PC-3 (cell line): Measurements from ENCODE around the gene TMEM221. TPM values are rescaled to one million over a fixed set of nuclear protein-coding genes. Genes with fewer than 3 reads are reported as not detected.

Experiments
- ATAC-seq: fragments of 200-7000 bp; cut with Tn5 transposase; 2 replicates; pipeline ENCODE4 v1.9.1; 2020; ENCODE audit warnings: mild to moderate bottlenecking, moderate library complexity
- BruUV-seq: library from RNA; stranded (reverse); fragments of 400-500 nt; replicated peaks from 2 replicates; lab custom pipeline; 2021; lab: Mats Ljungman, UMichigan
- CTCF ChIA-PET: fragments of 300-600 bp; sonication (Branson Sonifier 250); formaldehyde crosslinking; loops from one replicate; lab custom pipeline; 2022; ENCODE audit warnings: antibody characterized with exemption; lab: Charles Lee
- POLR2A ChIA-PET: fragments of 300-600 bp; sonication (Branson Sonifier 250); formaldehyde crosslinking; loops from one replicate; lab custom pipeline; 2022; ENCODE audit warnings: antibody characterized with exemption; ENCODE audit not compliant: unreplicated experiment; lab: Charles Lee
- DNase-seq: peaks from one replicate; pipeline ENCODE4 v3.0.0-alpha.2; 2015
- H2AFZ ChIP-seq: fragments of 300-600 bp; sonication (generic); 2 replicates; pipeline ENCODE4 v1.6.0; 2016; ENCODE audit warnings: antibody characterized with exemption, low read length
- H3F3A ChIP-seq: fragments of 300-600 bp; sonication (generic); one replicate; pipeline ENCODE4 v1.6.0; 2017; ENCODE audit warnings: antibody characterized with exemption, low read length, control low read depth, mild to moderate bottlenecking; ENCODE audit not compliant: unreplicated experiment
- H3K27ac ChIP-seq: fragments of 300-600 bp; sonication (generic); 2 replicates; pipeline ENCODE4 v1.5.1; 2016; ENCODE audit warnings: mild to moderate bottlenecking, low read length
- H3K27me3 ChIP-seq: fragments of 300-600 bp; sonication (generic); 2 replicates; pipeline ENCODE4 v1.6.1; 2016; ENCODE audit warnings: low read length, mixed read lengths
- H3K36me3 ChIP-seq: fragments of 300-600 bp; sonication (generic); 2 replicates; pipeline ENCODE4 v1.6.1; 2016; ENCODE audit warnings: low read depth, mixed run types, low read length, mixed read lengths
- H3K4me1 ChIP-seq: fragments of 300-600 bp; sonication (generic); 2 replicates; pipeline ENCODE4 v1.5.1; 2016; ENCODE audit warnings: low read length; ENCODE audit not compliant: insufficient read depth
- H3K4me2 ChIP-seq: fragments of 300-600 bp; sonication (generic); 2 replicates; pipeline ENCODE4 v1.6.0; 2016; ENCODE audit warnings: low read length
- H3K4me3 ChIP-seq: fragments of 300-600 bp; sonication (generic); 2 replicates; pipeline ENCODE4 v1.5.1; 2016; ENCODE audit warnings: mild to moderate bottlenecking, low read length, mixed read lengths
- H3K79me2 ChIP-seq: fragments of 300-600 bp; sonication (generic); 2 replicates; pipeline ENCODE4 v1.6.1; 2017; ENCODE audit warnings: low read length, mixed read lengths
- H3K9ac ChIP-seq: fragments of 300-600 bp; sonication (generic); 2 replicates; pipeline ENCODE4 v1.6.0; 2016; ENCODE audit warnings: mild to moderate bottlenecking, low read length
- H3K9me2 ChIP-seq: fragments of 300-600 bp; sonication (generic); replicated peaks from 2 replicates; pipeline ENCODE4 v1.6.1; 2016; ENCODE audit warnings: mixed run types, low read length, mixed read lengths
- H3K9me3 ChIP-seq: fragments of 300-600 bp; sonication (generic); 2 replicates; pipeline ENCODE4 v1.6.1; 2016; ENCODE audit warnings: low read length, mixed read lengths
- H4K20me1 ChIP-seq: fragments of 300-600 bp; sonication (generic); 2 replicates; pipeline ENCODE4 v1.6.1; 2016; ENCODE audit warnings: low read length, mixed read lengths
- CTCF ChIP-seq: fragments of 300-600 bp; sonication (generic); conservative IDR thresholded peaks from 2 replicates; pipeline ENCODE4 v1.5.1; 2017; ENCODE audit warnings: antibody characterized with exemption, low read depth, mild to moderate bottlenecking, low read length
- EZH2 ChIP-seq: fragments of 300-600 bp; sonication (generic); IDR thresholded peaks from one replicate; pipeline ENCODE4 v1.6.1; 2017; ENCODE audit warnings: antibody characterized with exemption, mild to moderate bottlenecking, low read length; ENCODE audit not compliant: unreplicated experiment
- EZH2phosphoT487 ChIP-seq: fragments of 300-600 bp; sonication (generic); IDR thresholded peaks from 2 replicates; pipeline ENCODE4 v1.6.1; 2018; ENCODE audit warnings: mild to moderate bottlenecking, antibody characterized with exemption, low read length, borderline replicate concordance
- intact Hi-C: fragments of 100-400 bp; cut with micrococcal nuclease; formaldehyde crosslinking; loops from 2 replicates; pipeline ENCODE4 v1.9.0; 2023
- total RNA-seq: library from RNA; depleted of rRNA; stranded (reverse); fragments of >200 nt; gene quantifications from 2 replicates; pipeline ENCODE4 v1.2.3, GENCODE V29; 2014

TMEM221 gene
- total RNA-seq, 1 experiment from 2014 or later = 3.0 TPM

GRCh38 chr19:17454576-17455071, 6.2 kb upstream of the TMEM221 start:
- H3K9ac ChIP-seq = no peak overlapping the region

GRCh38 chr19:17451820-17452219, 3.4 kb upstream of the TMEM221 start:
- H3K9ac ChIP-seq = no peak overlapping the region
- ATAC-seq (no peak), DNase-seq (no peak)
- TF ChIP-seq CTCF = no peak
- no peaks in the 10 kb centered on the region for H3K9me3 ChIP-seq
- intact Hi-C loops = loop anchor here (2.0 kb wide), 1 partner anchor 15 kb away; no protein-coding TSS in a partner anchor
- H3K4me2 ChIP-seq = no peak overlapping the region
- H3K4me3 ChIP-seq = no peak overlapping the region
- H4K20me1 ChIP-seq = no peaks in the 10 kb centered on the region
- H3K27me3 ChIP-seq = peaks cover 9% of the 10 kb centered on the region; the same call in 1 of the 2 replicates
- H3K27ac ChIP-seq = no peak overlapping the region
- no peaks in the 10 kb centered on the region; the same call in 1 of the 2 replicates for H3K36me3 ChIP-seq
- H2AFZ ChIP-seq = no peak overlapping the region
- H3F3A ChIP-seq = peaks cover 4% of the 10 kb centered on the region
- ChIA-PET CTCF (no interaction called here), POLR2A (no interaction called here)
- H3K79me2 ChIP-seq = no peaks in the 10 kb centered on the region
- peaks cover 9% of the 10 kb centered on the region for H3K4me1 ChIP-seq
- no peaks in the 10 kb centered on the region for H3K9me2 ChIP-seq
- BruUV-seq = no TSS peak

More at GRCh38 chr19:17454576-17455071, 6.2 kb upstream of the TMEM221 start:
- no TSS peak for BruUV-seq
- Histone ChIP-seq H3K9me2 (no peaks in the 10 kb centered on the region), H3K79me2 (no peaks in the 10 kb centered on the region), H3F3A (peaks cover 4% of the 10 kb centered on the region), H3K4me3 (no peak overlapping the region), H3K27me3 (peaks cover 15% of the 10 kb centered on the region; the same call in 1 of the 2 replicates), H3K36me3 (no peaks in the 10 kb centered on the region; the same call in 1 of the 2 replicates), H3K9me3 (no peaks in the 10 kb centered on the region), H4K20me1 (no peaks in the 10 kb centered on the region), H3K4me1 (peaks cover 9% of the 10 kb centered on the region), H3K4me2 (no peak overlapping the region), H3K27ac (no peak overlapping the region), H2AFZ (no peak overlapping the region)
- ChIA-PET POLR2A (no interaction called here), CTCF (no interaction called here)
- intact Hi-C loops = no loop called here
- ATAC-seq (no peak), DNase-seq (no peak)
- no peak for TF ChIP-seq EZH2phosphoT487
- TF ChIP-seq CTCF = no peak
- TF ChIP-seq EZH2 = no peak
